ENCODE measurements around the gene CRACDL.

CRACDL gene

DNA sequence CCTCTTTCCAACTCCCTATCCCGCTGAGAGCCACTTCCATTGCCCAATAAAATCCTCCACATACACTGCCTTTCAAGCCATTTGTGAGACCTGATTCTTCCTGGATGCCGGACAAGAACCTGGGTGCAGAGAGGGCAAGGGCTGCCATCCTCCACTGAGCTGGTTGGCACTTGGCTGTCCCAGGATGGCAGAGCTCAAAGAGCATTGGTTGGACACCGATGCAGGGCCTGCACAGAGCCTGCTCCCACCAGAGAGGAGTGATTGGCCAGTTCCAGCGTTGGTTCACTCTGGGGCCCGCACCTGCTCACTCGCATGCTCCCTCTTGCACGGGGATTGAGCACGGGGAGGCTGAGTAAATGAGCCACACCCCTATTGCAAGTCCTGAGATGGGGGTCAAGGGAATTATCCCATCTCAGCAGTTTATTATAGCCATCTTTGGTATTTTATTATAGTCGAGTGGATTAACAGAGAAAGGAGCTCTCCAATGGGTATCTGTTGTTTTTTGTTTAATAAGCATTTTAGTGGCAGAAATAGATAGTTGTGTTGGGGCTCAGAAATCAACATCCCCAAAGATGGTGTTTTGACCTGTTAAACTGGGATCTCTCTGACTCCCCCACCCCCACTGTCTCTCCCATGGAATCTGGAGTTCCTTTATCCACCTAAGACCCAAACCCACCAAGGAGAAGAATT is 185.3 kb downstream of the CRACDL start:
- no peak for DNase-seq (ENCODE audit: low spot score)

DNA sequence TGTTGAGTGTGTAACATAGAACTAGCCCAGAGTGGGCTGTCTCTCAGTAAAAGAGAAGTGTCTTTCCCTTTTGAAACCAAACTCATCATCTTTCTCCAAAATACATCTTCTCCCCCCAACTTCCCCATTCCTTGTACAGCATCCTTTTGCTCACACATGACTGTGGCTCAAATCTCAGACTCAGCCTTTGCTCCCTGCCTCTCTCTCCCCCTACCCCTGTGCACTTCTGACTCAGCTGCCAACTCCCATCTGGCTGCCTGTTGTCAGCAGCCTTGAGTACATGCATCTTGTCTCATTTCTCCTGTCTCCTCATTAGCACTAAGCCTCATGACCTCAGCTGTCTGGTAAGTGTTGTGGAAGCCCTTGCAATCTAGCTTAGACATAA is 187.0 kb downstream of the CRACDL start:
- no peak for DNase-seq (ENCODE audit: low spot score)

DNA sequence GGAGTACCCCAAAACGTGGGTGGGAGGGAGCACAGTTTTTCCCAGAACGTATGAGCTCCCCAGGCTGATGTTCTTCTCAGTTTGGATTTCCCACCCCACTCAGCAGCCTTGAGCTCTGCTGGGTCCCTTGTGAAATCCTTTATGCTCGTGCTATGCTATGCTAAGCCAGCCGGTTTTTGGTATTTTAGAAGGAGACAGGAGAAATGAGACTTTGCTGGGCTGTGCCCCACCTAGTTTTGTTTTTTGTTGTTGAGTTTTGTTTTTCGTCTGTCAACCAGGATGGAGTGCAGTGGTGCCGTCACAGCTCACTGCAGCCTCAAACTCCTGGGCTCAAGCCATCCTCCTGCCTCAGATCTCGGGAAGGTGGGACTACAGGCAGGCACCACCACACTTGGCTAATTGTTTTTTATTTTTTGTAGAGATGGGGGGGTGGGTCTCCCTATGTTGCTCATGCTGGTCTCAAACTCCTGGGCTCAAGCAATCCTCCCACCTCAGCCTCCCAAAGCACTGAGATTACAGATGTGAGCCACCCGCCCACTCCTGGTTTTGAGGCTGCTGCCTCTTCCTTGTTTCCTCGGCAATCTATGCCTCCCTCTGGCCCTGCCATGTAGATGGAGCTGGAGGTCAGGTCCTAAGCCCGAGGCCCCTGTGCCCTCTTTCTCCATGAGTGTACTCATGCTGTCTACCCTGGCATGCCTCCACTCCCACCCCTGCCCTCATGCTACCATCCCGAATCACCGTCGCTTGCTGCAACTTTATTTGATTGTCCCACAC is 187.5 kb downstream of the CRACDL start:
- no peak for DNase-seq (ENCODE audit: low spot score)

DNA sequence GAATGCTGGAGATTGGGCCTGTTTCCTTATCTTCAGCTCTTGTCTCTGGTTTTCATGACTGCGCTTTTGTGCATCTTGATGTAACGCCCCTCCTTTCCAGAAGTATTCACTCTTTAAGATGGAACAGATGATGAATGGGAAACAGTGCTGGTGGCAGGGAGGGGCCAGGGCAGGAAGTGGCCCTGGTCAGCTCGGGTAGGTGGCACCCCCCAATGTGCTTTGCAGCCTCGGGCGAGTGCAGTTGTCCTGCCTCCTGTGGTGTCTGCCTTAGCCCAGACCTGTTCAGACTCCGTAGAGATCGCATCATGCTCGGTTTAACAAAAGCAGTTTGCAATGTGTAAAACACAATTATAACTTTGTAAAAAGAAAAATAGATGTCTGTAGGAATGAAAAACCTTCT is 188.1 kb downstream of the CRACDL start:
- DNase-seq (ENCODE audit: low spot score) = no peak

GRCh38 chr2:98746426-98746825 is 189.6 kb downstream of the CRACDL start:
- DNase-seq (ENCODE audit: low spot score) = no peak

DNA sequence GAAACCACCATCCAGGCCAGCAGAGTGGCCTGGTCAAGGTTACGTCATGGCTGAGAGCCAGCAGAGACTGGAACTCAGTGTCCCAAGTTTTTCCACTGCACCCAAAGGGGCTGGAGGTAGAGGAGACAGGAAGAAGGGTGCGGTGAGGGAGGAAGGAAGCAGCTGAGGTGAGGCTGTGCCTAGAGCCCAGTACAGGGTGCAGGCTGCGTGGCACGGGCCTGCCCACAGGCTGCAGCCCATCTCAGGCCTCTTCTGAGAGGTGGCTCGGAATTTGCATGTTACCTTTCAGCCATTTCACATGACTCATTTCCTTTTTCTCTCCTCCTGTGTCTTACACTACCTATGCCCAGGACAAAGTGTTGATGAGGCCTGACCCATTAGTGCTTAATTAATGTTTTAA is 191.4 kb downstream of the CRACDL start:
- no peak for DNase-seq (ENCODE audit: low spot score)
